Measurements from ENCODE around the gene CREB3L4. TPM values are rescaled to one million over a fixed set of nuclear protein-coding genes. Genes with fewer than 3 reads are reported as not detected.
A peak's percentile ranks its signal among the peaks of the same experiment; 100 is the strongest.
"Not testable (repeated sequence)": the region's sequence is repeated elsewhere in the genome, so short reads cannot be mapped to it uniquely, and the experiment has no call there.

CREB3L4 gene
- total RNA-seq, 2 experiments from 2014 or later = 6.3 to 8.5 TPM

DNA sequence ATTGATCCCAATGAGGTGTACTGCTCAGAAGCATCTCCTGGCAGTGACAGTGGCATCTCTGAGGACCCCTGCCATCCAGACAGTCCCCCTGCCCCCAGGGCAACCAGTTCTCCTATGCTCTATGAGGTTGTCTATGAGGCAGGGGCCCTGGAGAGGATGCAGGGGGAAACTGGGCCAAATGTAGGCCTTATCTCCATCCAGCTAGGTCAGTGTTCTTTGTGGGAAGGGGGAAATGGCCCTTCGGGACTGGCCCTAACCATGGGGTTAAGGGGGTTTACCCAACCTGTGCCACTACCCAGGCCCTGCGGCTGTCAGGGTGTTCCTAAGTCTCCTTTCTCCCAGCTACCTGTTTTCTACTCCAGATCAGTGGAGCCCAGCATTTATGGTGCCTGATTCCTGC lies 1.3 kb downstream of the CREB3L4 start:
- ATAC-seq (no peak), DNase-seq (no peak)
- Mint-ChIP-seq H3K36me3 (peaks cover 9% of the 10 kb centered on the region), H3K27ac (no peak overlapping the region), H3K4me3 (no peak overlapping the region), H3K9me3 (ENCODE audit: low read depth) (no peaks in the 10 kb centered on the region), H3K27me3 (no peaks in the 10 kb centered on the region), H3K4me1 (peaks cover 50% of the 10 kb centered on the region)
- CTCF ChIA-PET = interaction anchor here (0.7 to 5.6 kb wide), 4 partner anchors 9 to 23 kb away, joined by 3 to 58 read pairs (median 8); partner anchors contain the start of genes CRTC2, DENND4B, JTB and RAB13

DNA sequence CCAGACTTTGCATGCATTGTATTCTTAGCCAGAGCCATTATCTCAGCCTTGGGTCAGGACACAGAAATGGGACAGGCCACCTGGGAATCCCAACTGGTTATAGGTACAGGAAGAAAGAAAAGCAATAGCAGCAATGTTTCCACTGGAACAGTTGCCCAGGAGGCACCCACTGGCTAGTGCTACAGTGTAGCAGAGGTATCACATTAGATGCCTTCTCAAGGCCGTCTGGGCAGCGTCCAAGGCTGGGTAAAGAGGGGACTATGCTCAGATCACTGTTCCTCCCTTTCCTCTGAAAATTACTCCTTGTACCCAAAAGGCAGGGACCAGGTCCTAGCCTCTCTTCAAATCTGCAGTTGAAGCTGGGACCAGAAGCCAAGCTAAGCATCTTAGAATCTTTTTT lies 2.6 kb downstream of the CREB3L4 start:
- Mint-ChIP-seq H3K4me3 (no peak overlapping the region), H3K9me3 (ENCODE audit: low read depth) (no peaks in the 10 kb centered on the region), H3K4me1 (peaks cover 57% of the 10 kb centered on the region), H3K27ac (no peak overlapping the region), H3K36me3 (peaks cover 19% of the 10 kb centered on the region), H3K27me3 (no peaks in the 10 kb centered on the region)
- no peak for DNase-seq
- CTCF ChIA-PET = interaction anchor here (1.0 to 1.3 kb wide), 3 partner anchors 7 to 24 kb away, joined by 3 to 5 read pairs (median 3); partner anchors contain the start of genes DENND4B and JTB
- no peak for ATAC-seq

DNA sequence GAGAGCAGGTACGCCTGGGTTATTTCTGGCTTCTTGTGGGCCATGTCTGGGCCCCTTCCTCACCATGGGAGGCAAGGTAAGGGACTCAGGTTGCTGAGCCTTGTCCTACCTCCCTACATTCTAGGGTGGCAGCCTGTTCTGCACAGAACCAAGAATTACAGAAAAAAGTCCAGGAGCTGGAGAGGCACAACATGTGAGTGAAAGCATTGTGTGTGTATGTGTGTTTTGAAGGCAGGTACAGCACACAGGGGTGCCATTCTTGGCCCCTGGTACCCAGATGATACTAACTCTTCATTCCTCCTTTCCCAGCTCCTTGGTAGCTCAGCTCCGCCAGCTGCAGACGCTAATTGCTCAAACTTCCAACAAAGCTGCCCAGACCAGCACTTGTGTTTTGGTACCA lies 5.4 kb downstream of the CREB3L4 start:
- Mint-ChIP-seq H3K27ac (no peak overlapping the region), H3K4me1 (peaks cover 55% of the 10 kb centered on the region), H3K4me3 (no peak overlapping the region), H3K9me3 (ENCODE audit: low read depth) (no peaks in the 10 kb centered on the region), H3K27me3 (no peaks in the 10 kb centered on the region), H3K36me3 (peaks cover 33% of the 10 kb centered on the region)
- CTCF ChIA-PET = interaction anchor here (6.2 kb wide), 1 partner anchor 13 kb away, joined by 65 read pairs; the partner anchor contains the start of gene RAB13
- no peak for DNase-seq
- ATAC-seq = no peak

DNA sequence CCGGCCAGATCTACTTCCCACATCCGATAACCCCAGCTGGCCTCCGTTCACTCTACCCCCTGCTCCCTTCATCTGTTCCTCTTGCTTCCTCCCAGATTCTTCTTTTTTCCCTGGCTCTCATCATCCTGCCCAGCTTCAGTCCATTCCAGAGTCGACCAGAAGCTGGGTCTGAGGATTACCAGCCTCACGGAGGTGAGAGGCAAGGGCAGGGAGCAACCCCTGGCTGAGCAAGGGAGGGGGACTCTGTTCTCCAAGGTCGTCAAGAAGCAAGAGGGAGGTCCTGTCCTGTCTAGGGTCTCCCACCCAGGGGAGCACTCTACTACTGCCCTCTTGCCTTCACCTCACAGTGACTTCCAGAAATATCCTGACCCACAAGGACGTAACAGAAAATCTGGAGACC lies 5.8 kb downstream of the CREB3L4 start:
- H3K9me3 Mint-ChIP-seq (ENCODE audit: low read depth) = no peaks in the 10 kb centered on the region
- H3K27ac Mint-ChIP-seq = no peak overlapping the region
- no peaks in the 10 kb centered on the region for H3K27me3 Mint-ChIP-seq
- CTCF ChIA-PET = interaction anchor here (6.2 kb wide), 1 partner anchor 13 kb away, joined by 65 read pairs; the partner anchor contains the start of gene RAB13
- DNase-seq (no peak), ATAC-seq (no peak)
- H3K36me3 Mint-ChIP-seq = peaks cover 33% of the 10 kb centered on the region
- H3K4me1 Mint-ChIP-seq = peaks cover 54% of the 10 kb centered on the region
- no peak overlapping the region for H3K4me3 Mint-ChIP-seq

DNA sequence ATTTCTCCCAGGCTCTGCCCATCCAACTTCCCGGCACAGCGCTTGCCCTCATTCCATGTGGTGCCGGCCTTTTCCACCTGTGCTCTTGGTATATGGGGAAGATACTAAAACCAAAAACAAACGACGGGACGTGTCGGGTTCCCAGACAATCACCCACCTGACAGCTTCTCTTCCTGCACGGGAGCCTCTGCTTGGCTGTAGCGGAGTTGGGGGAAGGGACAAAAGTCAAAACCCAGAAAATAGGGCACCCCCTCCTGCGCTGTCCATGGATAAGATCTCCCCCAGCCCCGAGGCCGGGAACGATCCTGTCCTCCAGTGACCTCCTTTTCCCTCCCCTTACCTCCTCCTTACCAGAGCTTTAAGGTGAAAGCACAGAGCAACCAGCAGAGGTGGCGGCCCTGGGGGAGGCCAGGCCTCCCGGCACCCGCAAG lies 9.1 kb downstream of the CREB3L4 start:
- ATAC-seq (no peak), DNase-seq (peak; percentile 44)
- H3K4me3 Mint-ChIP-seq = peak overlapping the region; percentile 95
- CTCF ChIA-PET = interaction anchor here (0.9 to 6.4 kb wide), 17 partner anchors 7 to 444 kb away, joined by 3 to 65 read pairs (median 5); partner anchors contain the start of genes CREB3L4, CRTC2, DENND4B and RAB13
- H3K4me1 Mint-ChIP-seq = peaks cover 48% of the 10 kb centered on the region
- no peaks in the 10 kb centered on the region for H3K27me3 Mint-ChIP-seq
- peak overlapping the region; percentile 94 for H3K27ac Mint-ChIP-seq
- H3K36me3 Mint-ChIP-seq = peaks cover 33% of the 10 kb centered on the region
- no peaks in the 10 kb centered on the region for H3K9me3 Mint-ChIP-seq (ENCODE audit: low read depth)

DNA sequence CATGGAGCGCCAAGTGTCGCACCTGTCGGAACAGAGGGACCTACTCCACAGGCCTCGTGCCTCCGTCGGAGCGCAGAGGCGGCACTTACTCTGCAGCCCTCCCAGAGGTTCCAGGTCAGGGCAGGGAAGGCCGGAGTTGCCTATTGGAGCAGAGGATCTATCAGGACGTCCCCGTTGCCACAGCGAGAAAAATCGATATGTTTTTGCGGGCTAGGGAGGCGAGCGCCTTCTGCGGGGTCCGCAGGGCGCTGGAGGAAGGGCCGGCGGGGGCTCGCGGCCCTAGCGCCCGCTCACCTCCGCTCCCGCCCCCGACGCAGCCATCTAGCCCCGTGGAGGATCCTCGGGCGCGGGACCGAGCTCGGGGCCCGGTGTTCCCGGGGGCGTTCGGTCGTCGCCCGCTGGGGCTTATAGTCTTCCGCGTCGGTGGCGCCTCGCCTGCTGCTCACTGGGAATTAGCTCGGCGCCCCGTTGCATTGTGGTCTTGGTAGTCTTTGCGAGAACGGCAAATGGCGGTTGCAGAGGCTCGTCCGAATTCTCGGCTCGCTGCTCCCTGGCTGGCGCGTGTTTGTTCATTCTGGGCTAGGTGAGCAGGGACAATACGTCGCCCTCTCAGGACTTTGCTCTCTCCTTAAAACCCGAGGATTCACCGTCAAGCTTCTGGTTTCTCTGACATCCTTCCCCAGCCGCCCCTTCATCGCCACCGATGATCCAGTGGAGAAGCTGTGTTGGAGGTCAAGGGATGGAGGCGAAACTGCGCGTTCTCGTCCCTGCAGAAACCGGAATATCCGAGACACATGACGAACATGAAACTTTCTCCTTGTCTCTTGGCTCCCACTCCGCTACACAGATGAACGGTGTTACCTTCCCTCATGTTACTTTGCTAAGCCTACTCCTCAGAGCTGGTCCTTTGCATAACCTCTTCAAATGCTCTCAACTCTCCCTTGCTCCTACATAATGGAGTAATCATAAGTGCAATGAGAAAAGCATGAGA lies 9.8 kb downstream of the CREB3L4 start, which contains the start of gene JTB:
JTB (minus strand) TSS at position 425 of the 991 bp plus-strand sequence; CDS start at position 3, 422 bp downstream.
- CTCF ChIA-PET = interaction anchor here (1.1 to 6.4 kb wide), 16 partner anchors 8 to 445 kb away, joined by 3 to 65 read pairs (median 5); partner anchors contain the start of genes CREB3L4, CRTC2, DENND4B and RAB13
- peaks cover 41% of the 10 kb centered on the region for H3K4me1 Mint-ChIP-seq
- peak; percentile 91 for DNase-seq
- peaks cover 33% of the 10 kb centered on the region for H3K36me3 Mint-ChIP-seq
- ATAC-seq = peak; percentile 97
- no peaks in the 10 kb centered on the region for H3K27me3 Mint-ChIP-seq
- H3K9me3 Mint-ChIP-seq (ENCODE audit: low read depth) = no peaks in the 10 kb centered on the region
- peak within 1 kb of the TSS; percentile 95 for H3K4me3 Mint-ChIP-seq
- peak within 1 kb of the TSS; percentile 94 for H3K27ac Mint-ChIP-seq

- DNase-seq (no peak), ATAC-seq (no peak)
- H3K9me3 Mint-ChIP-seq (ENCODE audit: low read depth) = no peaks in the 10 kb centered on the region
- peaks cover 28% of the 10 kb centered on the region for H3K36me3 Mint-ChIP-seq
- peaks cover 34% of the 10 kb centered on the region for H3K4me1 Mint-ChIP-seq
- CTCF ChIA-PET = interaction anchor here (0.8 to 6.4 kb wide), 16 partner anchors 8 to 301 kb away, joined by 3 to 65 read pairs (median 5); partner anchors contain the start of genes CREB3L4, CRTC2, DENND4B and RAB13
- no peaks in the 10 kb centered on the region for H3K27me3 Mint-ChIP-seq
- H3K27ac Mint-ChIP-seq = peak overlapping the region; percentile 87
- H3K4me3 Mint-ChIP-seq = peak overlapping the region; percentile 95
Measured at GRCh38 chr1:153978274-153978909, 10.7 kb downstream of the CREB3L4 start.

DNA sequence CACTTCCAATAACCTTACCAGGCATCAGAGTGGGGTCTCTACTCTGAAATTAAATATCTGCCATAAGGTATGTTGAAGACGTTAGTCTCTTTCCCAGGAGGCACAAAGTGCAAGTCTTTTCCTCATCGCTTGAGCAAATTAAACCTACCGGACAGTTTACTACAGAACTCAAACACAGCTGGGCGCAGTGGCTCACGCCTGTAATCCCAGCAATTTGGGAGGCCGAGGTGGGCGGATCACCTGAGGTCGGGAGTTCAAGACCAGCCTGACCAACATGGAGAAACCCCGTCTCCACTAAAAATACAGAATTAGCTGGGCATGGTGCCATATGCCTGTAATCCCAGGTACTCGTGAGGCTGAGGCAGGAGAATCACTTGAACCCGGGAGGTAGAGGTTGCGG lies 11.4 kb downstream of the CREB3L4 start:
- peaks cover 33% of the 10 kb centered on the region for H3K4me1 Mint-ChIP-seq
- not testable (repeated sequence) for ATAC-seq; H3K27ac Mint-ChIP-seq; DNase-seq; H3K27me3 Mint-ChIP-seq; H3K9me3 Mint-ChIP-seq (ENCODE audit: low read depth)
- peaks cover 26% of the 10 kb centered on the region for H3K36me3 Mint-ChIP-seq
- CTCF ChIA-PET = interaction anchor here (0.8 to 6.4 kb wide), 9 partner anchors 7 to 301 kb away, joined by 4 to 65 read pairs (median 16); partner anchors contain the start of genes CREB3L4, CRTC2, DENND4B and RAB13
- peak overlapping the region; percentile 95 for H3K4me3 Mint-ChIP-seq

GRCh38 chr1:153981735-153982134 lies 14.0 kb downstream of the CREB3L4 start:
- not testable (repeated sequence) for H3K9me3 Mint-ChIP-seq (ENCODE audit: low read depth); H3K36me3 Mint-ChIP-seq; H3K27ac Mint-ChIP-seq; ATAC-seq; H3K4me3 Mint-ChIP-seq; H3K27me3 Mint-ChIP-seq; DNase-seq
- CTCF ChIA-PET = interaction anchor here (0.8 kb wide), 1 partner anchor 35 kb away, joined by 4 read pairs; the partner anchor contains the start of gene DENND4B
- H3K4me1 Mint-ChIP-seq = peaks cover 32% of the 10 kb centered on the region

- H3K4me1 Mint-ChIP-seq = peaks cover 29% of the 10 kb centered on the region
- no peaks in the 10 kb centered on the region for H3K27me3 Mint-ChIP-seq
- H3K36me3 Mint-ChIP-seq = no peaks in the 10 kb centered on the region
- H3K9me3 Mint-ChIP-seq (ENCODE audit: low read depth) = no peaks in the 10 kb centered on the region
- CTCF ChIA-PET = interaction anchor here (0.8 to 4.9 kb wide), 6 partner anchors 14 to 209 kb away, joined by 3 to 96 read pairs (median 5); partner anchors contain the start of genes CREB3L4, DENND4B and SLC27A3
- H3K4me3 Mint-ChIP-seq = no peak overlapping the region
- ATAC-seq = no peak
- DNase-seq = no peak
- H3K27ac Mint-ChIP-seq = no peak overlapping the region
Measured at GRCh38 chr1:153984123-153984894, 16.6 kb downstream of the CREB3L4 start.

GRCh38 chr1:153985341-153985912 lies 17.7 kb downstream of the CREB3L4 start:
- H3K4me3 Mint-ChIP-seq = peak overlapping the region; percentile 62
- peak overlapping the region; percentile 60 for H3K27ac Mint-ChIP-seq
- no peaks in the 10 kb centered on the region for H3K27me3 Mint-ChIP-seq
- peaks cover 35% of the 10 kb centered on the region for H3K4me1 Mint-ChIP-seq
- no peak for DNase-seq
- no peak for ATAC-seq
- CTCF ChIA-PET = interaction anchor here (0.5 to 4.9 kb wide), 21 partner anchors 10 to 489 kb away, joined by 3 to 96 read pairs (median 8); partner anchors contain the start of genes CREB3L4, DENND4B, GATAD2B and ILF2
- peaks cover 1% of the 10 kb centered on the region for H3K9me3 Mint-ChIP-seq (ENCODE audit: low read depth)
- peaks cover 3% of the 10 kb centered on the region for H3K36me3 Mint-ChIP-seq
